ENCODE data around the gene DCLK1. TPM values are rescaled to one million over a fixed set of nuclear protein-coding genes. Genes with fewer than 3 reads are reported as not detected.

The DCLK1 gene
- total RNA-seq, 2 donors from 2014 or later: 4.7 to 10.1 TPM

DNA sequence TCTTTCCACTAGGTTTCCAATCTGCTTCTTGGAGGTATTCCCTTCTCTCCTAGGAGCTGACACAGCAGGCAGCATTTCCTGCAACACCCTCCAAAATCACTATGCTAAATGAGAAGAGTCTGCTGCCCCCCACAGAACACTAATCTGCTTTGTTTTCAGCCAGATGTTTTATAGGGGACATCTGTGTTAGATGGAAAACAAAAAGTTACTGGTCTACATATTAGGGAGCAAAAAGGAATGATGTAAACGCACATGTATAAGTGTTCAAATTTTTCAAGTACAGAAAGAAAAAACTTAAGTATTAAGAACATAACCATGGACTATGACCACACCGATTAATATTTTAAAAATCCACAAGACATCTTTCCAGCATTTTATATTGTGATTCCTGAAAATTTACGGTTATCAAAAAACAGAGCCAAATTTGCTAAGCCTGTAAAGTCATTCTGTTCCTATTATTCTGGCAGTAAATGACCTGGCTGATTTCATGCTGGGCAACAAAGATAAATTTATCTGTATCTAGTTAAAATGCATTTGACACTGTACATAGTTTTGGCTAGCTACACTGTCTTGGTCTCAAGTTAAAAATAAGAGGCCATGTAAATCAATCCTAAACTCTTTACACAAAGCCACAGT, 63.3 kb downstream of the DCLK1 start:
- Histone ChIP-seq H3K27ac (peak overlapping the region in 1 of 2 donors; percentile 7), H3K36me3 (no peaks in the 10 kb centered on the region), H3K4me3 (no peak overlapping the region), H3K4me1 (no peaks in the 10 kb centered on the region), H3K9me3 (no peaks in the 10 kb centered on the region), H3K27me3 (no peaks in the 10 kb centered on the region)
- DNase-seq (ENCODE audit: low spot score): no peak
- TF ChIP-seq, protein P1, sequence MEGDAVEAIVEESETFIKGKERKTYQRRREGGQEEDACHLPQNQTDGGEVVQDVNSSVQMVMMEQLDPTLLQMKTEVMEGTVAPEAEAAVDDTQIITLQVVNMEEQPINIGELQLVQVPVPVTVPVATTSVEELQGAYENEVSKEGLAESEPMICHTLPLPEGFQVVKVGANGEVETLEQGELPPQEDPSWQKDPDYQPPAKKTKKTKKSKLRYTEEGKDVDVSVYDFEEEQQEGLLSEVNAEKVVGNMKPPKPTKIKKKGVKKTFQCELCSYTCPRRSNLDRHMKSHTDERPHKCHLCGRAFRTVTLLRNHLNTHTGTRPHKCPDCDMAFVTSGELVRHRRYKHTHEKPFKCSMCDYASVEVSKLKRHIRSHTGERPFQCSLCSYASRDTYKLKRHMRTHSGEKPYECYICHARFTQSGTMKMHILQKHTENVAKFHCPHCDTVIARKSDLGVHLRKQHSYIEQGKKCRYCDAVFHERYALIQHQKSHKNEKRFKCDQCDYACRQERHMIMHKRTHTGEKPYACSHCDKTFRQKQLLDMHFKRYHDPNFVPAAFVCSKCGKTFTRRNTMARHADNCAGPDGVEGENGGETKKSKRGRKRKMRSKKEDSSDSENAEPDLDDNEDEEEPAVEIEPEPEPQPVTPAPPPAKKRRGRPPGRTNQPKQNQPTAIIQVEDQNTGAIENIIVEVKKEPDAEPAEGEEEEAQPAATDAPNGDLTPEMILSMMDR (IDR thresholded peaks at IDR 0.05): no peak

DNA sequence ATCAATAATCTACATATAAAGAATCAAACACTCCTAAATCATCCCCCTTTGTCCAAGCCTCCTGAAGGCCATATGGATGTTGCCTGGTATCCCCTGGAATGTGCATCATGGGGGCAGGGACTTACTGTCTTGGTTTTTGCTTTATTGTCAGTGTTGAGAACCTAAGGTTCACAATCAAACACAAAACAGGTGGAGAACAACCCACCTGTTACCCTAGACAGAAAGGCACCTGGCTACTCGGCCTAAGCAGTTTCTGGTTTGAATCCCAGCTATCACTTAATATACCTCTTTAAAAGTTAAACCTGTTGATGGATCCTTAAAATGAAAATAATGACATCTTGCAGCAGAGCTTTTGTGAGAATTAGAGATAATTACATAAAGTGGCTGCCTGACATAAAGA, 68.9 kb downstream of the DCLK1 start:
- Histone ChIP-seq H3K4me1 (no peaks in the 10 kb centered on the region), H3K4me3 (no peak overlapping the region), H3K27me3 (no peaks in the 10 kb centered on the region), H3K27ac (no peak overlapping the region), H3K9me3 (no peaks in the 10 kb centered on the region), H3K36me3 (no peaks in the 10 kb centered on the region)
- TF ChIP-seq, protein P1 (IDR thresholded peaks at IDR 0.05): no peak
- DNase-seq (ENCODE audit: low spot score): no peak

DNA sequence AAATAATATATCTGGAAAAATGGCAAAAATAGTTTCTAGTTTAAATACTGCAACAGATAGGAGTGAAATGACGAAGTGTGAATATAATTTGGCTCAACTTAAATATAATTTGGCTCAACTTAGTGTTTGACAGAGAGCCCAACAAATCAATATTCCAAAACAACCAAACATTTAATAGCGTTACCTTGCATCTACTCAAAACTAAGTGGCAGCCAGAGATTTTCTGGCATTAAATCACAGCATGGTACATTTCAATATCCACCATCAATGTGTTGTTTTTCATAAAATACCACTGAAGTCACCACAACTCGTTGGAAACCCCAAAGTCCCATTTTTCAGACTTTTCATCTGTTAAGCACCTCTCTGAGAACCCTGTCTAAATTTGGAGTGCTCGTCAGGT, 69.6 kb downstream of the DCLK1 start:
- no peaks in the 10 kb centered on the region for H3K4me1 ChIP-seq
- H3K4me3 ChIP-seq: no peak overlapping the region
- no peak for DNase-seq (ENCODE audit: low spot score)
- H3K27me3 ChIP-seq: no peaks in the 10 kb centered on the region
- no peaks in the 10 kb centered on the region for H3K9me3 ChIP-seq
- no peaks in the 10 kb centered on the region for H3K36me3 ChIP-seq
- no peak overlapping the region for H3K27ac ChIP-seq
- TF ChIP-seq, protein P1 (IDR thresholded peaks at IDR 0.05): no peak

DNA sequence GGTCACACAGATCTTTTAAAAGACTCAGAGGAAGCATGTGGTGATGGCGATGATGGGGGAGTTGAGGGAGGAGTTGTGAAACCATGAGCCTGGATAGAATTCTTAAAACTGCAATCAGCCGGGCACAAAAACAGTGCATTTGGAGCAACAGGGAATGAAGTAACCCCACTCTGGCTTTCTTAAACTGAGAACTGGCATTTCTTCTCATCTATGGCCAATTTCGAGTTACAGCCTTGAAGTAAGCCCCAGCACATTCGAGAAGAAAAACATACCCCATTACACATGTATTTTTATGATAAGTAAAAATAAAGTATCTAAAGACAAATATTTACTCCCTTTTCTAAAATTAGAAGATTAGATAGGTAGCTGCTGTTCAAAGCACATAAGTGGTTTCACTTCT, 70.1 kb downstream of the DCLK1 start:
- H3K36me3 ChIP-seq: no peaks in the 10 kb centered on the region
- TF ChIP-seq, protein P1 (IDR thresholded peaks at IDR 0.05): no peak

DNA sequence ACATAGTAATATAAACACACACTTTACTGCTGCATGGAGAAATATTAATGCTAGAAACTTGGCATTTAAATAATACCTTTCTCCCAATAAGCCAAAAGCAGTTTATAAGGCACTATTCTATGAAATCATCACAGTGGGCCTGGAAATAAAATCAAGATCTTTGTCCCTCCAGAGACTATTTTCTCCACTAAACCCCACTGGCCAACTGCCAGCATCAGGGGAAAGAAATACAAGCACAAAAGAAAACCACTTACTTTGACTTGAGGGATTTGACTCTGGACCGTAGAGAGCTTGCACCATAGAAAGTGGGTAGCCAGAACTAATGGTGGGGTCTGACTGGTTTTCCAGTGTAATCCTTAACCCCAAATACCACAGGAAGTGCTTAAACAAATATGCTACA, 71.9 kb downstream of the DCLK1 start:
- Histone ChIP-seq H3K4me3 (no peak overlapping the region), H3K27me3 (no peaks in the 10 kb centered on the region), H3K4me1 (no peaks in the 10 kb centered on the region), H3K9me3 (no peaks in the 10 kb centered on the region), H3K27ac (no peak overlapping the region), H3K36me3 (no peaks in the 10 kb centered on the region)
- TF ChIP-seq, protein P1 (IDR thresholded peaks at IDR 0.05): no peak
- DNase-seq (ENCODE audit: low spot score): no peak

More for the DNA sequence above, 70.1 kb downstream of the DCLK1 start:
- Histone ChIP-seq H3K9me3 (no peaks in the 10 kb centered on the region), H3K4me1 (no peaks in the 10 kb centered on the region), H3K4me3 (no peak overlapping the region), H3K27me3 (no peaks in the 10 kb centered on the region), H3K27ac (no peak overlapping the region)
- no peak for DNase-seq (ENCODE audit: low spot score)

DNA sequence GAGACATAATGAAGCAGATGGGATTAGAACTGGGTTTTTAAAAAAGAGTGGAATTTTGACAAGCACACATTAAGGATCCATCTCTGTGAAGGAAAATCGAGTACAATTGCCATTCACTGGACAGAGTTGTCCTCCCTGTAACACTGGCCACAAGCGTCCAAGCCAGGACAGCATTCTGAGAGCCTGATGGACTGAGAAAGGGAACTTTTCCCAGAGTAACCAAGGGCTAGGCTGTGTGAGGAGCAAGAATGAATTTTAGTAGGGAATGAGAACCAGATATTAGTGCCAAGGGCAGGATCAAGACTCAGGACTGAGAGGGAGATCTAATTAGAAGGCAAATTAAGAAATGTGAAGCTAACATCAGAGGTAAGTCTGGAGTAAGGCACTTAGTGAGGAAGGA, 73.1 kb downstream of the DCLK1 start:
- no peak overlapping the region for H3K27ac ChIP-seq
- H3K4me1 ChIP-seq: no peaks in the 10 kb centered on the region
- TF ChIP-seq, protein P1 (IDR thresholded peaks at IDR 0.05): no peak
- DNase-seq (ENCODE audit: low spot score): no peak
- no peak overlapping the region for H3K4me3 ChIP-seq
- no peaks in the 10 kb centered on the region for H3K36me3 ChIP-seq
- no peaks in the 10 kb centered on the region for H3K9me3 ChIP-seq
- H3K27me3 ChIP-seq: no peaks in the 10 kb centered on the region
